IMR-90 (cell line): ENCODE data around the gene KCNH5. TPM values are rescaled to one million over a fixed set of nuclear protein-coding genes. Genes with fewer than 3 reads are reported as not detected.

Experiments used
- ATAC-seq: fragments of 200-7000 bp; cut with Tn5 transposase; 2 replicates; pipeline ENCODE4 v1.9.1; 2020; ENCODE audit warnings: low read depth, mild to moderate bottlenecking, moderate library complexity
- BruUV-seq: library from RNA; stranded (reverse); fragments of 400-500 nt; replicated peaks from 2 replicates; lab custom pipeline; 2021; lab: Mats Ljungman, UMichigan
- CTCF ChIA-PET: fragments of 300-600 bp; formaldehyde crosslinking; extraction: SDS; loops from one replicate; lab custom pipeline; 2021; ENCODE audit warnings: antibody characterized with exemption; lab: Yijun Ruan, JAX
- POLR2A ChIA-PET: fragments of 300-600 bp; sonication (Branson Sonifier 250); formaldehyde crosslinking; loops from one replicate; lab custom pipeline; 2022; ENCODE audit warnings: antibody characterized with exemption; ENCODE audit not compliant: unreplicated experiment; lab: Charles Lee
- DNase-seq: peaks from one replicate; pipeline ENCODE4 v3.0.0; 2013
- H2AFZ ChIP-seq: replicated peaks from 2 replicates; pipeline ENCODE3; 2013; ENCODE audit warnings: low read length, mild to moderate bottlenecking; ENCODE audit not compliant: poor library complexity
- H2AK5ac ChIP-seq: 2 replicates; pipeline ENCODE4 v1.6.1; 2013; ENCODE audit warnings: low read depth, low read length, inconsistent platforms
- H2AK9ac ChIP-seq: replicated peaks from 2 replicates; pipeline ENCODE3; 2013; ENCODE audit warnings: mild to moderate bottlenecking, low read depth, low read length, moderate library complexity; ENCODE audit not compliant: poor library complexity
- H2BK120ac ChIP-seq: 2 replicates; pipeline ENCODE4 v1.6.1; 2013; ENCODE audit warnings: low read depth, low read length, inconsistent platforms
- H2BK15ac ChIP-seq: 3 replicates; pipeline ENCODE4 v1.6.1; 2013; ENCODE audit warnings: low read depth, low read length, inconsistent platforms
- H2BK20ac ChIP-seq: 2 replicates; pipeline ENCODE4 v1.6.1; 2013; ENCODE audit warnings: low read depth, mild to moderate bottlenecking, inconsistent platforms, low read length, moderate library complexity
- H2BK5ac ChIP-seq: 2 replicates; pipeline ENCODE4 v1.6.1; 2013; ENCODE audit warnings: mild to moderate bottlenecking, low read depth, low read length, inconsistent platforms; ENCODE audit not compliant: poor library complexity, severe bottlenecking
- H3K14ac ChIP-seq: replicated peaks from 2 replicates; pipeline ENCODE4 v1.6.1; 2013; ENCODE audit warnings: low read depth, low read length, inconsistent platforms
- H3K18ac ChIP-seq: 2 replicates; pipeline ENCODE4 v1.6.1; 2013; ENCODE audit warnings: low read depth, low read length, control low read depth
- H3K23ac ChIP-seq: 2 replicates; pipeline ENCODE4 v1.6.1; 2013; ENCODE audit warnings: low read depth, low read length, inconsistent platforms
- H3K27ac ChIP-seq: 2 replicates; pipeline ENCODE4 v1.5.1; 2013; ENCODE audit warnings: mild to moderate bottlenecking, control low read depth, low read length; ENCODE audit not compliant: insufficient read depth
- H3K27me3 ChIP-seq: 2 replicates; pipeline ENCODE4 v1.6.1; 2013; ENCODE audit warnings: low read length; ENCODE audit not compliant: control insufficient read depth, insufficient read depth
- H3K36me3 ChIP-seq: 2 replicates; pipeline ENCODE4 v1.6.1; 2013; ENCODE audit warnings: low read length, mixed read lengths; ENCODE audit not compliant: control insufficient read depth, insufficient read depth
- H3K4ac ChIP-seq: 2 replicates; pipeline ENCODE4 v1.6.1; 2013; ENCODE audit warnings: low read depth, low read length, inconsistent platforms
- H3K4me1 ChIP-seq: 2 replicates; pipeline ENCODE4 v1.6.1; 2013; ENCODE audit warnings: low read length, mixed read lengths; ENCODE audit not compliant: control insufficient read depth, insufficient read depth
- H3K4me2 ChIP-seq: 2 replicates; pipeline ENCODE4 v1.6.1; 2013; ENCODE audit warnings: low read depth, mild to moderate bottlenecking, control low read depth, low read length, moderate library complexity
- H3K4me3 ChIP-seq: 2 replicates; pipeline ENCODE4 v1.5.1; 2013; ENCODE audit warnings: low read depth, mild to moderate bottlenecking, control low read depth, low read length, moderate library complexity; ENCODE audit not compliant: insufficient read depth
- H3K56ac ChIP-seq: 2 replicates; pipeline ENCODE4 v1.6.1; 2013; ENCODE audit warnings: low read length, inconsistent platforms; ENCODE audit not compliant: insufficient read depth; ENCODE audit errors: extremely low read depth
- H3K79me1 ChIP-seq, 2 experiments: 2 replicates each; pipeline ENCODE4 v1.6.1; 2013; ENCODE audit warnings: low read length in 2 of 2, inconsistent platforms in 1 of 2, low read depth in 1 of 2
- H3K9ac ChIP-seq: 2 replicates; pipeline ENCODE4 v1.6.1; 2013; ENCODE audit warnings: low read depth, low read length, control low read depth
- H3K9me1 ChIP-seq: 2 replicates; pipeline ENCODE4 v1.6.1; 2013; ENCODE audit warnings: low read length, inconsistent platforms; ENCODE audit not compliant: insufficient read depth
- H3K9me3 ChIP-seq: 2 replicates; pipeline ENCODE4 v1.6.1; 2013; ENCODE audit warnings: low read length; ENCODE audit not compliant: control insufficient read depth, insufficient read depth
- H4K20me1 ChIP-seq: 2 replicates; pipeline ENCODE4 v1.6.1; 2013; ENCODE audit warnings: low read length, inconsistent platforms; ENCODE audit not compliant: insufficient read depth
- H4K5ac ChIP-seq: 2 replicates; pipeline ENCODE4 v1.6.1; 2013; ENCODE audit warnings: mild to moderate bottlenecking, low read depth, low read length, control low read depth
- H4K8ac ChIP-seq, 2 experiments: 2 replicates each; pipeline ENCODE4 v1.6.1; 2013; ENCODE audit warnings: low read depth in 2 of 2, low read length in 2 of 2, control low read depth in 1 of 2, inconsistent platforms in 1 of 2
- H4K91ac ChIP-seq: 2 replicates; pipeline ENCODE4 v1.6.1; 2013; ENCODE audit warnings: low read depth, low read length, inconsistent platforms; ENCODE audit not compliant: insufficient read depth
- BHLHE40 ChIP-seq: fragments of 150-350 bp; IDR thresholded peaks from 2 replicates; pipeline ENCODE4 v1.6.1; 2016; ENCODE audit warnings: mild to moderate bottlenecking, low read depth, low read length
- CEBPB ChIP-seq: IDR thresholded peaks from 2 replicates; pipeline ENCODE4 v1.6.1; 2012; ENCODE audit warnings: low read depth, low read length, improper control_type of control experiment
- CHD1 ChIP-seq: IDR thresholded peaks from 2 replicates; pipeline ENCODE4 v1.6.1; 2012; ENCODE audit warnings: low read depth, low read length, improper control_type of control experiment
- CTCF ChIP-seq: conservative IDR thresholded peaks from 2 replicates; pipeline ENCODE4 v1.5.1; 2012; ENCODE audit warnings: mild to moderate bottlenecking, low read depth, low read length, improper control_type of control experiment
- ELK1 ChIP-seq: fragments of 150-350 bp; IDR thresholded peaks from 2 replicates; pipeline ENCODE4 v1.6.1; 2016; ENCODE audit warnings: low read depth, mild to moderate bottlenecking, low read length, moderate library complexity, borderline replicate concordance
- FOS ChIP-seq: fragments of 150-350 bp; IDR thresholded peaks from 2 replicates; pipeline ENCODE4 v1.6.1; 2016; ENCODE audit warnings: low read depth, low read length
- MAFK ChIP-seq: IDR thresholded peaks from 2 replicates; pipeline ENCODE4 v1.6.1; 2012; ENCODE audit warnings: low read depth, low read length, improper control_type of control experiment
- MAZ ChIP-seq: IDR thresholded peaks from 2 replicates; pipeline ENCODE4 v1.6.1; 2012; ENCODE audit warnings: low read depth, mild to moderate bottlenecking, low read length, improper control_type of control experiment, moderate library complexity, borderline replicate concordance
- MXI1 ChIP-seq: IDR thresholded peaks from 2 replicates; pipeline ENCODE4 v1.6.1; 2012; ENCODE audit warnings: low read depth, mild to moderate bottlenecking, low read length, moderate library complexity, borderline replicate concordance
- NFE2L2 ChIP-seq: fragments of 150-350 bp; IDR thresholded peaks from 2 replicates; pipeline ENCODE4 v1.6.1; 2016; ENCODE audit warnings: low read depth, mild to moderate bottlenecking, low read length
- POLR2A ChIP-seq: IDR thresholded peaks from 2 replicates; pipeline ENCODE4 v1.6.1; 2012; ENCODE audit warnings: mild to moderate bottlenecking, low read depth, low read length
- RAD21 ChIP-seq: IDR thresholded peaks from 2 replicates; pipeline ENCODE4 v1.6.1; 2012; ENCODE audit warnings: low read length, improper control_type of control experiment
- RCOR1 ChIP-seq: IDR thresholded peaks from 2 replicates; pipeline ENCODE4 v1.6.1; 2012; ENCODE audit warnings: mild to moderate bottlenecking, low read length, improper control_type of control experiment; ENCODE audit not compliant: insufficient replicate concordance
- RFX5 ChIP-seq: IDR thresholded peaks from 2 replicates; pipeline ENCODE4 v1.8.0; 2012; ENCODE audit warnings: low read depth, mild to moderate bottlenecking, low read length, moderate library complexity
- SMC3 ChIP-seq: fragments of 150-350 bp; IDR thresholded peaks from 2 replicates; pipeline ENCODE4 v1.6.1; 2016; ENCODE audit warnings: low read depth, mild to moderate bottlenecking, antibody characterized with exemption, low read length, moderate library complexity
- USF2 ChIP-seq: fragments of 150-350 bp; IDR thresholded peaks from 2 replicates; pipeline ENCODE4 v1.6.1; 2017; ENCODE audit warnings: mild to moderate bottlenecking, antibody characterized with exemption, low read length, low read depth
- WGBS, 2 experiments: methylation state at CpG; one replicate each; pipeline versions ENCODE4 v1.1.5 to v1.1.7; 2013; ENCODE audit warnings: missing lambda C conversion rate in 2 of 2; ENCODE audit not compliant: insufficient read length in 1 of 2; ENCODE audit errors: extremely low coverage in 2 of 2; 5-methylcytosine and 5-hydroxymethylcytosine counted together
- dilution Hi-C: fragments of 300-500 bp; cut with HindIII; formaldehyde crosslinking; loops from one replicate; pipeline ENCODE4 v1.14.3; 2018; ENCODE audit warnings: low sequenced_read_pairs; ENCODE audit not compliant: unreplicated experiment
- in situ Hi-C: fragments of 300-500 bp; cut with MboI; formaldehyde crosslinking; loops from 3 replicates; pipeline ENCODE4 v1.14.3; 2019; ENCODE audit warnings: low sequenced_read_pairs, inconsistent platforms, mixed read lengths
- intact Hi-C: fragments of 100-400 bp; cut with micrococcal nuclease; formaldehyde crosslinking; loops from 2 replicates; pipeline ENCODE4 v1.10.0; 2022
- polyA plus RNA-seq, 3 experiments: library from polyadenylated mRNA; depleted of rRNA; stranded (reverse); fragments of >200 nt; gene quantifications; 2 replicates each; pipeline ENCODE4 v1.2.3, GENCODE V29; 2012; ENCODE audit warnings: low replicate concordance in 1 of 3
- total RNA-seq: library from RNA; depleted of rRNA; stranded (reverse); fragments of >200 nt; gene quantifications from 2 replicates; pipeline ENCODE4 v1.2.3, GENCODE V29; 2012

The KCNH5 gene
- total and polyA plus RNA-seq, 2 of the 4 experiments (the other 2 are of a cell fraction): under 0.01 to 0.03 TPM

- H3K27ac ChIP-seq: no peak overlapping the region
- ChIA-PET CTCF (no interaction called here), POLR2A (no interaction called here)
- H3K4me1 ChIP-seq: peaks cover 2% of the 10 kb centered on the region; the same call in 1 of the 2 replicates
- no peaks in the 10 kb centered on the region for H3K9me3 ChIP-seq
- DNase-seq (peak; percentile 99), ATAC-seq (peak; percentile 98)
- H3K27me3 ChIP-seq: no peaks in the 10 kb centered on the region
- H2BK5ac ChIP-seq: no peak overlapping the region
- no peaks in the 10 kb centered on the region for H4K20me1 ChIP-seq
- in situ Hi-C loops (no loop called here), intact Hi-C loops (no loop called here), dilution Hi-C loops (no loop called here)
- H3K4ac ChIP-seq: no peak overlapping the region
- H3K14ac ChIP-seq: no peak overlapping the region
- H2AK5ac ChIP-seq: no peak overlapping the region
- no TSS peak for BruUV-seq
- H2AFZ ChIP-seq: peak overlapping the region; percentile 44
- no CpG with 5 or more reads among the region's 1 CpG for WGBS, 2 experiments
- no peak overlapping the region for H2BK15ac ChIP-seq
- H2BK120ac ChIP-seq: no peak overlapping the region
- peaks cover 3% of the 10 kb centered on the region; the same call in 1 of the 2 replicates for H3K9me1 ChIP-seq
- H3K79me1 ChIP-seq: no peaks in the 10 kb centered on the region
- H3K4me2 ChIP-seq: no peak overlapping the region
- no peak overlapping the region for H2AK9ac ChIP-seq
- no peak overlapping the region for H2BK20ac ChIP-seq
- H4K91ac ChIP-seq: no peak overlapping the region
- H3K56ac ChIP-seq: no peak overlapping the region
- no peaks in the 10 kb centered on the region for H3K36me3 ChIP-seq
- no peak overlapping the region for H3K18ac ChIP-seq
- no peak overlapping the region for H3K23ac ChIP-seq
- H3K9ac ChIP-seq: no peak overlapping the region
- H3K4me3 ChIP-seq: no peak overlapping the region
- TF ChIP-seq RFX5: no peak
- TF ChIP-seq CEBPB: peak; percentile 31; the same call in 1 of the 2 replicates
- peak; percentile 68 for TF ChIP-seq USF2
- peak; percentile 94 for TF ChIP-seq FOS
- TF ChIP-seq ELK1: no peak
- no peak for TF ChIP-seq MXI1
- no peak for TF ChIP-seq POLR2A
- no peak for TF ChIP-seq RCOR1
- no peak for TF ChIP-seq CTCF
- TF ChIP-seq NFE2L2: no peak
- no peak for TF ChIP-seq SMC3
- TF ChIP-seq MAZ: no peak
- no peak; the same call in 1 of the 2 replicates for TF ChIP-seq RAD21
- peak; percentile 86 for TF ChIP-seq BHLHE40
- no peak for TF ChIP-seq CHD1
- peak; percentile 39 for TF ChIP-seq MAFK
- H4K8ac ChIP-seq: no peak overlapping the region
- H4K5ac ChIP-seq: no peak overlapping the region
These were observed 87.7 kb downstream of the KCNH5 start for GRCh38 chr14:62957562-62957961.
